Measurements from ENCODE around the gene PELI1.
A peak's percentile ranks its signal among the peaks of the same experiment; 100 is the strongest.

The PELI1 gene

GRCh38 chr2:64137996-64138395, 6.2 kb downstream of the PELI1 start:
- H3K27ac ChIP-seq (ENCODE audit: low read depth, low read length), result peak overlapping the region; percentile 13
- no peaks in the 10 kb centered on the region for H3K9me2 ChIP-seq (replicated peaks; ENCODE audit: control insufficient read depth, low read length)
- peaks cover 49% of the 10 kb centered on the region for H4K20me1 ChIP-seq (ENCODE audit: control insufficient read depth, insufficient read depth, low read depth, low read length)
- H3K4me2 ChIP-seq (ENCODE audit: low read length), result peak overlapping the region; percentile 90
- H3K9me3 ChIP-seq (ENCODE audit: control insufficient read depth, insufficient read depth, low read length), result no peaks in the 10 kb centered on the region
- TF ChIP-seq EZH2phosphoT487 (IDR thresholded peaks at IDR 0.05; ENCODE audit: borderline replicate concordance, low read length), result no peak
- TF ChIP-seq CTCF (IDR thresholded peaks at IDR 0.05; ENCODE audit: low read depth, low read length, poor library complexity, severe bottlenecking), result no peak
- H3K4me1 ChIP-seq (ENCODE audit: control insufficient read depth, low read length), result peaks cover 89% of the 10 kb centered on the region
- H3K36me3 ChIP-seq (ENCODE audit: control insufficient read depth, low read length), result peaks cover 99% of the 10 kb centered on the region
- H3K4me3 ChIP-seq (ENCODE audit: low read length), result peak overlapping the region; percentile 96
- H3K79me2 ChIP-seq (ENCODE audit: control insufficient read depth, low read length), result peaks cover 100% of the 10 kb centered on the region
- no peaks in the 10 kb centered on the region for H3K27me3 ChIP-seq (ENCODE audit: control insufficient read depth, low read length)
- H3F3A ChIP-seq (ENCODE audit: control insufficient read depth, insufficient read depth), result peaks cover 9% of the 10 kb centered on the region; the same call in 1 of the 2 replicates

GRCh38 chr2:64137567-64137966, 6.7 kb downstream of the PELI1 start:
- Histone ChIP-seq H3K9me2 (replicated peaks; ENCODE audit: control insufficient read depth, low read length) (no peaks in the 10 kb centered on the region), H3K27me3 (ENCODE audit: control insufficient read depth, low read length) (no peaks in the 10 kb centered on the region), H3F3A (ENCODE audit: control insufficient read depth, insufficient read depth) (peaks cover 9% of the 10 kb centered on the region; the same call in 1 of the 2 replicates), H3K36me3 (ENCODE audit: control insufficient read depth, low read length) (peaks cover 99% of the 10 kb centered on the region), H3K4me1 (ENCODE audit: control insufficient read depth, low read length) (peaks cover 93% of the 10 kb centered on the region), H4K20me1 (ENCODE audit: control insufficient read depth, insufficient read depth, low read depth, low read length) (peaks cover 53% of the 10 kb centered on the region), H3K4me2 (ENCODE audit: low read length) (peak overlapping the region; percentile 90), H3K9me3 (ENCODE audit: control insufficient read depth, insufficient read depth, low read length) (no peaks in the 10 kb centered on the region), H3K4me3 (ENCODE audit: low read length) (peak overlapping the region; percentile 20; the same call in 1 of the 2 replicates), H3K79me2 (ENCODE audit: control insufficient read depth, low read length) (peaks cover 100% of the 10 kb centered on the region), H3K27ac (ENCODE audit: low read depth, low read length) (no peak overlapping the region)
- no peak for TF ChIP-seq CTCF (IDR thresholded peaks at IDR 0.05; ENCODE audit: low read depth, low read length, poor library complexity, severe bottlenecking)
- TF ChIP-seq EZH2phosphoT487 (IDR thresholded peaks at IDR 0.05; ENCODE audit: borderline replicate concordance, low read length), result no peak

GRCh38 chr2:64135421-64135820, 8.8 kb downstream of the PELI1 start:
- Histone ChIP-seq H4K20me1 (ENCODE audit: control insufficient read depth, insufficient read depth, low read depth, low read length) (peaks cover 46% of the 10 kb centered on the region), H3K27me3 (ENCODE audit: control insufficient read depth, low read length) (no peaks in the 10 kb centered on the region), H3K27ac (ENCODE audit: low read depth, low read length) (no peak overlapping the region), H3K9me2 (replicated peaks; ENCODE audit: control insufficient read depth, low read length) (no peaks in the 10 kb centered on the region), H3K4me1 (ENCODE audit: control insufficient read depth, low read length) (peaks cover 97% of the 10 kb centered on the region), H3F3A (ENCODE audit: control insufficient read depth, insufficient read depth) (peaks cover 9% of the 10 kb centered on the region; the same call in 1 of the 2 replicates), H3K9me3 (ENCODE audit: control insufficient read depth, insufficient read depth, low read length) (no peaks in the 10 kb centered on the region), H3K4me3 (ENCODE audit: low read length) (no peak overlapping the region), H3K79me2 (ENCODE audit: control insufficient read depth, low read length) (peaks cover 100% of the 10 kb centered on the region), H3K4me2 (ENCODE audit: low read length) (peak overlapping the region; percentile 90), H3K36me3 (ENCODE audit: control insufficient read depth, low read length) (peaks cover 94% of the 10 kb centered on the region)
- no peak for TF ChIP-seq EZH2phosphoT487 (IDR thresholded peaks at IDR 0.05; ENCODE audit: borderline replicate concordance, low read length)
- no peak for TF ChIP-seq CTCF (IDR thresholded peaks at IDR 0.05; ENCODE audit: low read depth, low read length, poor library complexity, severe bottlenecking)

All from DOHH2 (cell line).